SU-DHL-6 (cell line): ENCODE measurements around the gene NDUFV1.

ENCODE experiments used
- H2AFZ ChIP-seq: fragments of 200-600 bp; sonication (generic); 2 replicates; pipeline ENCODE4 v1.6.1; 2014; ENCODE audit warnings: low read depth, mild to moderate bottlenecking, moderate library complexity, mixed read lengths, antibody characterized with exemption, low read length; ENCODE audit not compliant: severe bottlenecking
- H3F3A ChIP-seq: fragments of 200-600 bp; shearing (Covaris generic); 2 replicates; pipeline ENCODE4 v1.6.0; 2016; ENCODE audit warnings: antibody characterized with exemption, mild to moderate bottlenecking; ENCODE audit not compliant: insufficient read depth
- H3K27ac ChIP-seq: fragments of 200-600 bp; sonication (generic); 2 replicates; pipeline ENCODE4 v1.5.1; 2016; ENCODE audit warnings: low read depth, mild to moderate bottlenecking, low read length, moderate library complexity, mixed read lengths
- H3K27me3 ChIP-seq: fragments of 200-600 bp; sonication (generic), shearing (Covaris generic); 2 replicates; pipeline ENCODE4 v1.6.0; 2014; ENCODE audit warnings: mild to moderate bottlenecking, low read length
- H3K36me3 ChIP-seq: fragments of 200-600 bp; sonication (generic); 2 replicates; pipeline ENCODE4 v1.6.1; 2014; ENCODE audit warnings: mild to moderate bottlenecking, low read length, mixed read lengths
- H3K4me2 ChIP-seq: fragments of 300-600, 200-600 bp; shearing (Covaris generic), sonication (generic); 2 replicates; pipeline ENCODE4 v1.6.0; 2014; ENCODE audit warnings: low read length, low read depth, mild to moderate bottlenecking; ENCODE audit not compliant: poor library complexity, severe bottlenecking
- H3K4me3 ChIP-seq: fragments of 200-600 bp; sonication (generic); 2 replicates; pipeline ENCODE4 v1.5.1; 2014; ENCODE audit warnings: antibody characterized with exemption, low read length, mild to moderate bottlenecking, mixed read lengths; ENCODE audit not compliant: insufficient read depth, poor library complexity, severe bottlenecking
- H3K79me2 ChIP-seq: fragments of 200-600 bp; sonication (generic); 2 replicates; pipeline ENCODE4 v1.6.1; 2014; ENCODE audit warnings: mild to moderate bottlenecking, low read length, moderate library complexity; ENCODE audit not compliant: insufficient read depth
- H3K9ac ChIP-seq: fragments of 200-600 bp; sonication (generic); 2 replicates; pipeline ENCODE4 v1.7.0; 2014; ENCODE audit warnings: mild to moderate bottlenecking, low read length
- H3K9me2 ChIP-seq: fragments of 200-600 bp; sonication (generic); replicated peaks from 2 replicates; pipeline ENCODE4 v1.6.1; 2014; ENCODE audit warnings: low read length; ENCODE audit not compliant: insufficient read depth
- H3K9me3 ChIP-seq: fragments of 200-600 bp; sonication (generic); 2 replicates; pipeline ENCODE4 v1.6.1; 2014; ENCODE audit warnings: low read length, mixed read lengths; ENCODE audit not compliant: insufficient read depth
- H4K20me1 ChIP-seq: fragments of 200-600 bp; sonication (generic); 2 replicates; pipeline ENCODE4 v1.6.1; 2014; ENCODE audit warnings: low read depth, mild to moderate bottlenecking, antibody characterized with exemption, low read length, moderate library complexity, mixed read lengths
- EZH2phosphoT487 ChIP-seq: fragments of 200-600 bp; sonication (generic), shearing (Covaris generic); conservative IDR thresholded peaks from 2 replicates; pipeline ENCODE4 v1.6.1; 2018; ENCODE audit warnings: mild to moderate bottlenecking, antibody characterized with exemption, low read length, moderate library complexity, mixed read lengths
- TF ChIP-seq, protein P1 (sequence below): fragments of 200-600 bp; sonication (generic); IDR thresholded peaks from one replicate; pipeline ENCODE4 v1.5.1; 2017; ENCODE audit warnings: antibody characterized with exemption, mild to moderate bottlenecking, low read length, moderate library complexity; ENCODE audit not compliant: insufficient read depth, poor library complexity, severe bottlenecking

NDUFV1 gene

DNA sequence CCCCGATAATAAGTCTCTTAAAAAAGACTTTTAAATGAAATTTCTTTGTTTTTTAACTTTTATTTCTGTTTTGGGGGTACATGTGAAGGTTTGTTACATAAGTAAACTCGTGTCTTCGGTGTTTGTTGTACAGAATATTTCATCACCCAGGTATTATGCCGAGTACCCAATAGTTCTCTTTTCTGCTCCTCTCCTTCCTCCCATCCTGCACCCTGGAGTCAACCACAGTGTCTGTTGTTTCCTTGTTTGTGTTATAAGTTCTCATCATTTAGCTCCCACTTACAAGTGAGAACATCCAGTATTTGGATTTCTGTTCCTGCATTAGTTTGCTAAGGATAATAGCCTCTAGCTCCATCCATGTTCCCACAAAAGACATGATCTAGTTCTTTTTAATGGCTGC lies 24.7 kb upstream of the NDUFV1 start:
- Histone ChIP-seq H3K9me3 (no peaks in the 10 kb centered on the region), H3F3A (peaks cover 40% of the 10 kb centered on the region), H2AFZ (no peak overlapping the region), H3K9ac (no peak overlapping the region), H3K36me3 (no peaks in the 10 kb centered on the region), H3K27ac (no peak overlapping the region), H3K27me3 (no peaks in the 10 kb centered on the region), H4K20me1 (no peaks in the 10 kb centered on the region), H3K4me3 (no peak overlapping the region), H3K4me2 (no peak overlapping the region), H3K9me2 (no peaks in the 10 kb centered on the region), H3K79me2 (peaks cover 10% of the 10 kb centered on the region; the same call in 1 of the 2 replicates)
- no peak for TF ChIP-seq EZH2phosphoT487
- TF ChIP-seq, protein P1, sequence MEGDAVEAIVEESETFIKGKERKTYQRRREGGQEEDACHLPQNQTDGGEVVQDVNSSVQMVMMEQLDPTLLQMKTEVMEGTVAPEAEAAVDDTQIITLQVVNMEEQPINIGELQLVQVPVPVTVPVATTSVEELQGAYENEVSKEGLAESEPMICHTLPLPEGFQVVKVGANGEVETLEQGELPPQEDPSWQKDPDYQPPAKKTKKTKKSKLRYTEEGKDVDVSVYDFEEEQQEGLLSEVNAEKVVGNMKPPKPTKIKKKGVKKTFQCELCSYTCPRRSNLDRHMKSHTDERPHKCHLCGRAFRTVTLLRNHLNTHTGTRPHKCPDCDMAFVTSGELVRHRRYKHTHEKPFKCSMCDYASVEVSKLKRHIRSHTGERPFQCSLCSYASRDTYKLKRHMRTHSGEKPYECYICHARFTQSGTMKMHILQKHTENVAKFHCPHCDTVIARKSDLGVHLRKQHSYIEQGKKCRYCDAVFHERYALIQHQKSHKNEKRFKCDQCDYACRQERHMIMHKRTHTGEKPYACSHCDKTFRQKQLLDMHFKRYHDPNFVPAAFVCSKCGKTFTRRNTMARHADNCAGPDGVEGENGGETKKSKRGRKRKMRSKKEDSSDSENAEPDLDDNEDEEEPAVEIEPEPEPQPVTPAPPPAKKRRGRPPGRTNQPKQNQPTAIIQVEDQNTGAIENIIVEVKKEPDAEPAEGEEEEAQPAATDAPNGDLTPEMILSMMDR = no peak

DNA sequence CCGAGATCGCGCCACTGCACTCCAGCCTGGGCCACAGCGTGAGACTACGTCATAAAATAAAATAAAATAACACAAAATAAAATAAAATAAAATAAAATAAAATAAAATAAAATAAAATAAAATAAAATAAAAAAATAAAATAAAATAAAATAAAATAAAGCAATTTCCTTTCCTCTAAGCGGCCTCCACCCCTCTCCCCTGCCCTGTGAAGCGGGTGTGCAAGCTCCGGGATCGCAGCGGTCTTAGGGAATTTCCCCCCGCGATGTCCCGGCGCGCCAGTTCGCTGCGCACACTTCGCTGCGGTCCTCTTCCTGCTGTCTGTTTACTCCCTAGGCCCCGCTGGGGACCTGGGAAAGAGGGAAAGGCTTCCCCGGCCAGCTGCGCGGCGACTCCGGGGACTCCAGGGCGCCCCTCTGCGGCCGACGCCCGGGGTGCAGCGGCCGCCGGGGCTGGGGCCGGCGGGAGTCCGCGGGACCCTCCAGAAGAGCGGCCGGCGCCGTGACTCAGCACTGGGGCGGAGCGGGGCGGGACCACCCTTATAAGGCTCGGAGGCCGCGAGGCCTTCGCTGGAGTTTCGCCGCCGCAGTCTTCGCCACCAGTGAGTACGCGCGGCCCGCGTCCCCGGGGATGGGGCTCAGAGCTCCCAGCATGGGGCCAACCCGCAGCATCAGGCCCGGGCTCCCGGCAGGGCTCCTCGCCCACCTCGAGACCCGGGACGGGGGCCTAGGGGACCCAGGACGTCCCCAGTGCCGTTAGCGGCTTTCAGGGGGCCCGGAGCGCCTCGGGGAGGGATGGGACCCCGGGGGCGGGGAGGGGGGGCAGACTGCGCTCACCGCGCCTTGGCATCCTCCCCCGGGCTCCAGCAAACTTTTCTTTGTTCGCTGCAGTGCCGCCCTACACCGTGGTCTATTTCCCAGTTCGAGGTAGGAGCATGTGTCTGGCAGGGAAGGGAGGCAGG lies 23.2 kb upstream of the NDUFV1 start, which contains the start of gene GSTP1:
GSTP1 (plus strand) TSS at position 566 of the 958 bp plus-strand sequence; CDS start at position 598, 32 bp downstream.
- H3K27me3 ChIP-seq = no peaks in the 10 kb centered on the region
- H3K4me3 ChIP-seq = peak within 1 kb of the TSS; percentile 72
- peaks cover 53% of the 10 kb centered on the region for H3F3A ChIP-seq
- H3K27ac ChIP-seq = peak within 1 kb of the TSS; percentile 93
- no peaks in the 10 kb centered on the region for H3K9me2 ChIP-seq
- H3K79me2 ChIP-seq = peaks cover 10% of the 10 kb centered on the region; the same call in 1 of the 2 replicates
- TF ChIP-seq EZH2phosphoT487 = no peak
- TF ChIP-seq, protein P1 = peak; percentile 74
- peak within 1 kb of the TSS; percentile 62 for H3K4me2 ChIP-seq
- H4K20me1 ChIP-seq = no peaks in the 10 kb centered on the region
- H3K9ac ChIP-seq = peak within 1 kb of the TSS; percentile 87
- H3K36me3 ChIP-seq = no peaks in the 10 kb centered on the region
- H2AFZ ChIP-seq = peak within 1 kb of the TSS; percentile 83
- H3K9me3 ChIP-seq = no peaks in the 10 kb centered on the region

DNA sequence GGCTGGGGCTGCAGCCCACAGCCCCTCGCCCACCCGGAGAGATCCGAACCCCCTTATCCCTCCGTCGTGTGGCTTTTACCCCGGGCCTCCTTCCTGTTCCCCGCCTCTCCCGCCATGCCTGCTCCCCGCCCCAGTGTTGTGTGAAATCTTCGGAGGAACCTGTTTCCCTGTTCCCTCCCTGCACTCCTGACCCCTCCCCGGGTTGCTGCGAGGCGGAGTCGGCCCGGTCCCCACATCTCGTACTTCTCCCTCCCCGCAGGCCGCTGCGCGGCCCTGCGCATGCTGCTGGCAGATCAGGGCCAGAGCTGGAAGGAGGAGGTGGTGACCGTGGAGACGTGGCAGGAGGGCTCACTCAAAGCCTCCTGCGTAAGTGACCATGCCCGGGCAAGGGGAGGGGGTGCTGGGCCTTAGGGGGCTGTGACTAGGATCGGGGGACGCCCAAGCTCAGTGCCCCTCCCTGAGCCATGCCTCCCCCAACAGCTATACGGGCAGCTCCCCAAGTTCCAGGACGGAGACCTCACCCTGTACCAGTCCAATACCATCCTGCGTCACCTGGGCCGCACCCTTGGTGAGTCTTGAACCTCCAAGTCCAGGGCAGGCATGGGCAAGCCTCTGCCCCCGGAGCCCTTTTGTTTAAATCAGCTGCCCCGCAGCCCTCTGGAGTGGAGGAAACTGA lies 22.4 kb upstream of the NDUFV1 start:
- no peak overlapping the region for H2AFZ ChIP-seq
- H3K9me2 ChIP-seq = no peaks in the 10 kb centered on the region
- H3K27me3 ChIP-seq = no peaks in the 10 kb centered on the region
- TF ChIP-seq EZH2phosphoT487 = no peak
- TF ChIP-seq, protein P1 = no peak
- H3K4me2 ChIP-seq = peak overlapping the region; percentile 62
- H4K20me1 ChIP-seq = no peaks in the 10 kb centered on the region
- H3F3A ChIP-seq = peaks cover 53% of the 10 kb centered on the region
- peaks cover 3% of the 10 kb centered on the region; the same call in 1 of the 2 replicates for H3K36me3 ChIP-seq
- H3K79me2 ChIP-seq = peaks cover 10% of the 10 kb centered on the region; the same call in 1 of the 2 replicates
- H3K4me3 ChIP-seq = peak overlapping the region; percentile 72
- H3K9ac ChIP-seq = peak overlapping the region; percentile 87
- no peaks in the 10 kb centered on the region for H3K9me3 ChIP-seq
- peak overlapping the region; percentile 93 for H3K27ac ChIP-seq
